SK-N-SH (cell line): ENCODE measurements around the gene PLD4.
"Not testable (repeated sequence)": the region's sequence is repeated elsewhere in the genome, so short reads cannot be mapped to it uniquely, and the experiment has no call there.

ENCODE experiments used
- CTCF ChIP-seq: fragments of 200-600 bp; sonication (generic); IDR thresholded peaks from 2 replicates; pipeline ENCODE4 v1.6.1; 2017; ENCODE audit warnings: antibody characterized with exemption, mild to moderate bottlenecking, moderate library complexity
- EP300 ChIP-seq, 2 experiments: IDR thresholded peaks; 2 replicates each; pipeline versions ENCODE4 v1.4.0 to v1.6.1; 2012; ENCODE audit warnings: borderline replicate concordance in 1 of 2, low read depth in 1 of 2, low read length in 1 of 2
- EZH2phosphoT487 ChIP-seq: fragments of 200-600 bp; sonication (generic); IDR thresholded peaks from 2 replicates; pipeline ENCODE4 v1.6.1; 2017; ENCODE audit warnings: low read depth, mixed run types, mild to moderate bottlenecking, antibody characterized with exemption, moderate library complexity, borderline replicate concordance
- GATA2 ChIP-seq: sonication (generic); formaldehyde crosslinking; IDR thresholded peaks from 2 replicates; pipeline ENCODE4 v1.5.0; 2020; ENCODE audit warnings: mild to moderate bottlenecking, missing genetic modification reagents
- POLR2AphosphoS5 ChIP-seq: IDR thresholded peaks from 2 replicates; pipeline ENCODE4 v1.6.1; 2012; ENCODE audit warnings: low read depth, low read length
- RAD21 ChIP-seq: IDR thresholded peaks from 2 replicates; pipeline ENCODE4 v1.6.1; 2012; ENCODE audit warnings: mild to moderate bottlenecking, low read length
- USF1 ChIP-seq: IDR thresholded peaks from 2 replicates; pipeline ENCODE4 v1.4.0; 2012; ENCODE audit warnings: low read depth, borderline replicate concordance
- ZBTB33 ChIP-seq: IDR thresholded peaks from 2 replicates; pipeline ENCODE4 v1.4.0; 2012; ENCODE audit warnings: low read depth, borderline replicate concordance

- TF ChIP-seq EZH2phosphoT487; USF1; POLR2AphosphoS5; GATA2; EP300 (IDR thresholded peaks at IDR 0.05; ENCODE audit: borderline replicate concordance in 1 of 2, low read depth in 1 of 2, low read length in 1 of 2); CTCF; RAD21; ZBTB33: not testable (repeated sequence)
Observed at GRCh38 chr14:104904650-104905578, 19.8 kb upstream of the PLD4 start.
